PFSK-1 (cell line): ENCODE data around the gene KBTBD3.

Source experiments
- POLR2AphosphoS5 ChIP-seq: IDR thresholded peaks from 2 replicates; pipeline ENCODE4 v1.6.1; 2012; ENCODE audit warnings: low read depth, mild to moderate bottlenecking, control low read depth, low read length, moderate library complexity
- TAF1 ChIP-seq: IDR thresholded peaks from 2 replicates; pipeline ENCODE4 v1.6.1; 2012; ENCODE audit warnings: low read length, control low read depth, borderline replicate concordance; ENCODE audit not compliant: insufficient read depth
- TF ChIP-seq, protein P1 (sequence below), 2 experiments: IDR thresholded peaks; 2 replicates each; pipeline versions ENCODE4 v1.6.1 to v1.8.0; 2011 to 2012; ENCODE audit warnings: low read depth in 2 of 2, low read length in 2 of 2, control low read depth in 1 of 2, inconsistent platforms in 1 of 2, mild to moderate bottlenecking in 1 of 2, moderate library complexity in 1 of 2; ENCODE audit not compliant: insufficient read depth in 1 of 2

DNA sequence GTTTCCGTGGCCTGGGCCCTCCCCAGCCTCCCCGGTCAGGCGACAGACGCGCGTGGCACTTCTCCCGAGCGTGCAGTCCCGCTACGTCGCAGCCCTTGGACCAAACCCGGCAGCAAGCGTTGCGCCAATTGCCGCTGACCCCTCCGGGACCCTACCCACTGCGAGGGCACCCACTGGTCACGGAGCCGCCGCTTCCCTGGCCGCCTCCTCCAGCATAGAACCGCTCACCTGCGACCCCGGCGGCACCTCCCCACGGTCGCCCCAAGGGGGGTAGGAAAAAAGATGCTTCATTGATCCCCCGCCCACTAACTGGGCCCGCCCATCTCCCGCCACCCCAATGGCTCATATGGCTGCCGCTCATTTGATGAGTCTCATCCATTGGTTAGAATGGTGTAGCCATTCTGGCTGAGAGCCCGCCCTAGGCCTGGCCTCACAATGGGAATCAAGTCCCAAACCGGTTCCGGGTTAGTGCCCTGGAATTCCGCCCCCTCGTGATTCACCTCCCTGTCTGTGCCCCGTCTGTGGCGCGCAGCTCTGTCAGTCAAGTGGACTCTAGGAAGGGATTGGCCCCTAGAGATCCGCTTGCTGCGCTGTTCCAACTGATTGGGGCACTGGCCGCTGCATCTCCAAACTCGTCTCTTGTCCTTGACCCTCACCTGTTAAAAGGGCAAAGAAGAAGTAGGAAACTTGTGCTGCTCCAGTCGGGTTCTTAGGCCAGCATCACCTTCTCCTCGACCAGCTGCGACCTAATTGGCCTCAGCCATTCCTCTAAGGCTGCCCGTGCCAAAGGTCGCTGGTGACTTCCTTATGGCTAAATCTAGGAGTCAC lies 55.0 kb downstream of the KBTBD3 start, which contains the start of gene MSANTD4:
- TF ChIP-seq TAF1, result peak; percentile 38; the same call in 1 of the 2 replicates
- peak; percentile 56; the same call in 1 of the 2 replicates for TF ChIP-seq POLR2AphosphoS5
- TF ChIP-seq, protein P1, sequence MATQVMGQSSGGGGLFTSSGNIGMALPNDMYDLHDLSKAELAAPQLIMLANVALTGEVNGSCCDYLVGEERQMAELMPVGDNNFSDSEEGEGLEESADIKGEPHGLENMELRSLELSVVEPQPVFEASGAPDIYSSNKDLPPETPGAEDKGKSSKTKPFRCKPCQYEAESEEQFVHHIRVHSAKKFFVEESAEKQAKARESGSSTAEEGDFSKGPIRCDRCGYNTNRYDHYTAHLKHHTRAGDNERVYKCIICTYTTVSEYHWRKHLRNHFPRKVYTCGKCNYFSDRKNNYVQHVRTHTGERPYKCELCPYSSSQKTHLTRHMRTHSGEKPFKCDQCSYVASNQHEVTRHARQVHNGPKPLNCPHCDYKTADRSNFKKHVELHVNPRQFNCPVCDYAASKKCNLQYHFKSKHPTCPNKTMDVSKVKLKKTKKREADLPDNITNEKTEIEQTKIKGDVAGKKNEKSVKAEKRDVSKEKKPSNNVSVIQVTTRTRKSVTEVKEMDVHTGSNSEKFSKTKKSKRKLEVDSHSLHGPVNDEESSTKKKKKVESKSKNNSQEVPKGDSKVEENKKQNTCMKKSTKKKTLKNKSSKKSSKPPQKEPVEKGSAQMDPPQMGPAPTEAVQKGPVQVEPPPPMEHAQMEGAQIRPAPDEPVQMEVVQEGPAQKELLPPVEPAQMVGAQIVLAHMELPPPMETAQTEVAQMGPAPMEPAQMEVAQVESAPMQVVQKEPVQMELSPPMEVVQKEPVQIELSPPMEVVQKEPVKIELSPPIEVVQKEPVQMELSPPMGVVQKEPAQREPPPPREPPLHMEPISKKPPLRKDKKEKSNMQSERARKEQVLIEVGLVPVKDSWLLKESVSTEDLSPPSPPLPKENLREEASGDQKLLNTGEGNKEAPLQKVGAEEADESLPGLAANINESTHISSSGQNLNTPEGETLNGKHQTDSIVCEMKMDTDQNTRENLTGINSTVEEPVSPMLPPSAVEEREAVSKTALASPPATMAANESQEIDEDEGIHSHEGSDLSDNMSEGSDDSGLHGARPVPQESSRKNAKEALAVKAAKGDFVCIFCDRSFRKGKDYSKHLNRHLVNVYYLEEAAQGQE (IDR thresholded peaks at IDR 0.05; ENCODE audit: insufficient read depth in 1 of 2, low read depth in 2 of 2, low read length in 2 of 2), result no peak
